MCF 10A (cell line): ENCODE results near the gene EMX2. TPM values are rescaled to one million over a fixed set of nuclear protein-coding genes. Genes with fewer than 3 reads are reported as not detected.
"Not testable (repeated sequence)": the region's sequence is repeated elsewhere in the genome, so short reads cannot be mapped to it uniquely, and the experiment has no call there.

ENCODE experiments used
- BruUV-seq: library from RNA; stranded (reverse); fragments of 400-500 nt; replicated peaks from 2 replicates; lab custom pipeline; 2021; lab: Mats Ljungman, UMichigan
- CTCF ChIA-PET: fragments of 300-600 bp; sonication (Branson Sonifier 250); formaldehyde crosslinking; extraction: SDS; loops from one replicate; lab custom pipeline; 2021; ENCODE audit warnings: antibody characterized with exemption, inconsistent platforms; lab: Yijun Ruan, JAX
- POLR2A ChIA-PET: fragments of 300-600, 350-650 bp; sonication (Branson Sonifier 250); formaldehyde crosslinking; extraction: SDS; loops from one replicate; lab custom pipeline; 2020; ENCODE audit warnings: antibody characterized with exemption, inconsistent platforms; lab: Yijun Ruan, JAX
- DNase-seq: peaks from one replicate; pipeline ENCODE4 v3.0.0-alpha.2; 2018; ENCODE audit not compliant: unreplicated experiment
- H3K27ac Mint-ChIP-seq: one replicate; pipeline ENCODE4 v1.8.0; 2022; ENCODE audit warnings: mild to moderate bottlenecking, low read depth, mixed read lengths; ENCODE audit not compliant: unreplicated experiment
- H3K27me3 Mint-ChIP-seq: one replicate; pipeline ENCODE4 v1.8.0; 2022; ENCODE audit warnings: mixed read lengths; ENCODE audit not compliant: insufficient read depth, unreplicated experiment
- H3K36me3 Mint-ChIP-seq: one replicate; pipeline ENCODE4 v1.8.0; 2022; ENCODE audit warnings: mild to moderate bottlenecking, moderate library complexity, mixed read lengths; ENCODE audit not compliant: insufficient read depth, unreplicated experiment
- H3K4me1 Mint-ChIP-seq: one replicate; pipeline ENCODE4 v1.8.0; 2022; ENCODE audit warnings: mixed read lengths; ENCODE audit not compliant: insufficient read depth, unreplicated experiment
- H3K4me3 Mint-ChIP-seq: one replicate; pipeline ENCODE4 v1.8.0; 2022; ENCODE audit warnings: mild to moderate bottlenecking, moderate library complexity, mixed read lengths; ENCODE audit not compliant: unreplicated experiment
- H3K9me3 Mint-ChIP-seq: one replicate; pipeline ENCODE4 v1.8.0; 2022; ENCODE audit warnings: mixed read lengths; ENCODE audit not compliant: unreplicated experiment
- CTCF ChIP-seq: fragments of 200-600 bp; IDR thresholded peaks from one replicate; pipeline ENCODE4 v1.8.0; 2022; ENCODE audit warnings: antibody characterized with exemption, mild to moderate bottlenecking; ENCODE audit not compliant: unreplicated experiment
- intact Hi-C: fragments of 100-400 bp; cut with micrococcal nuclease; formaldehyde crosslinking; loops from 2 replicates; pipeline ENCODE4 v1.14.1; 2022
- total RNA-seq: library from RNA; stranded (reverse); gene quantifications from 2 replicates; pipeline ENCODE4 v1.2.3, GENCODE V29; 2022

The EMX2 gene
- total RNA-seq, 1 experiment from 2014 or later = not detected

DNA sequence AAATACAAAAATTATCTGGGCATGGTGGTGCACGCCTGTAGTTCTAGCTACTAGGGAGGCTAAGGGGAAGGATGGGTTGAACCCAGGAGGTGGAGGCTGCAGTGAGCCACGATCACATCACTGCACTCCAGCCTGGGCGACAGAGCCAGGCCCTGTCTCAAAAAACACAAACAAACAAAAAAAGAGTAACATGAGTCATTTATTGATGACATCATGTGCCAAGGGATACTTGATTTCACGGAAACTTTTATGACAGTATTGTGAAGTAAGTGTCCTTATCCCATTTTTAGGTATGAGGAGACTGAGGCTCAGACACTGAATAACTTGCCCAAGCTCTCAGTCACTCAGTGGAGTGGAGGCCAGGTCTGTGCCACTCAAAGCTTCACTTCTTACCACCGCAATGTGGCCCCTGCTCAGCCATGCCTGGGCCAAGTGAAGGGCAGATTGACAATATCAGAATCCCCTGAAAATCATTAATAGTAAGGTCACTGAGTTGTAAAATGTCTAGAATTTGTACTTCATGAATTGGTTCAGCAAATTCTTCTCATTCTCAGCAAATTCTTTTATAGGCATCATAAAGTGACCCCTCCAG lies 36.5 kb downstream of the EMX2 start:
- no TSS peak for BruUV-seq
- Mint-ChIP-seq H3K27me3 (no peaks in the 10 kb centered on the region), H3K4me1 (no peaks in the 10 kb centered on the region), H3K4me3 (no peak overlapping the region), H3K36me3 (no peaks in the 10 kb centered on the region), H3K9me3 (no peaks in the 10 kb centered on the region), H3K27ac (no peak overlapping the region)
- POLR2A ChIA-PET = interaction anchor here (1.1 kb wide), 1 partner anchor 17 kb away, joined by 3 read pairs; no protein-coding TSS in a partner anchor
- TF ChIP-seq CTCF = no peak
- no peak for DNase-seq
- CTCF ChIA-PET = interaction anchor here (0.6 kb wide), 1 partner anchor 20 kb away, joined by 3 read pairs; no protein-coding TSS in a partner anchor
- intact Hi-C loops = no loop called here

GRCh38 chr10:117581961-117582360 lies 39.4 kb downstream of the EMX2 start:
- intact Hi-C loops = no loop called here
- DNase-seq = no peak
- peaks cover 4% of the 10 kb centered on the region for H3K9me3 Mint-ChIP-seq
- no peak overlapping the region for H3K4me3 Mint-ChIP-seq
- no peak for TF ChIP-seq CTCF
- ChIA-PET CTCF (no interaction called here), POLR2A (no interaction called here)
- no peaks in the 10 kb centered on the region for H3K36me3 Mint-ChIP-seq
- no TSS peak for BruUV-seq
- H3K27ac Mint-ChIP-seq = no peak overlapping the region
- H3K27me3 Mint-ChIP-seq = no peaks in the 10 kb centered on the region
- no peaks in the 10 kb centered on the region for H3K4me1 Mint-ChIP-seq

- H3K4me1 Mint-ChIP-seq, H3K4me3 Mint-ChIP-seq, DNase-seq, H3K27ac Mint-ChIP-seq, H3K36me3 Mint-ChIP-seq, H3K27me3 Mint-ChIP-seq, POLR2A ChIA-PET, intact Hi-C loops, BruUV-seq: not testable (repeated sequence)
- peaks cover 14% of the 10 kb centered on the region for H3K9me3 Mint-ChIP-seq
- CTCF ChIA-PET = interaction anchor here (0.5 kb wide), 1 partner anchor 394 kb away, joined by 3 read pairs; no protein-coding TSS in a partner anchor
Observed at GRCh38 chr10:117584831-117585230, 42.3 kb downstream of the EMX2 start.

- Mint-ChIP-seq H3K27me3 (no peaks in the 10 kb centered on the region), H3K9me3 (peaks cover 14% of the 10 kb centered on the region), H3K36me3 (no peaks in the 10 kb centered on the region), H3K27ac (no peak overlapping the region), H3K4me1 (no peaks in the 10 kb centered on the region), H3K4me3 (no peak overlapping the region)
- intact Hi-C loops = no loop called here
- no TSS peak for BruUV-seq
- no peak for TF ChIP-seq CTCF
- ChIA-PET POLR2A (no interaction called here), CTCF (no interaction called here)
- DNase-seq = no peak
Observed at GRCh38 chr10:117587036-117587435, 44.5 kb downstream of the EMX2 start.
